HL-60/S4 treated with phorbol 12-myristate 13-acetate at 8.2 ng/mL for 4 days and 3 days (cell line): Measurements from ENCODE around the gene RSPH6A.

Experiments used
- in situ Hi-C: fragments of 300-500 bp; cut with MboI; formaldehyde crosslinking; loops from 2 replicates; pipeline ENCODE4 v1.15.0; 2022; ENCODE audit warnings: low sequenced_read_pairs

Gene RSPH6A

GRCh38 chr19:45781214-45782161 is 33.6 kb downstream of the RSPH6A start:
- in situ Hi-C loops = no loop called here

- in situ Hi-C loops = no loop called here
Measured at GRCh38 chr19:45780448-45781213, 34.5 kb downstream of the RSPH6A start.

- in situ Hi-C loops = no loop called here
Measured at GRCh38 chr19:45780146-45780447, 35.0 kb downstream of the RSPH6A start.

GRCh38 chr19:45779231-45780145 is 35.6 kb downstream of the RSPH6A start:
- in situ Hi-C loops = no loop called here

GRCh38 chr19:45778010-45778661 is 37.0 kb downstream of the RSPH6A start:
- in situ Hi-C loops = no loop called here

GRCh38 chr19:45777395-45777961 is 37.6 kb downstream of the RSPH6A start:
- in situ Hi-C loops = no loop called here

- in situ Hi-C loops = no loop called here
Measured at GRCh38 chr19:45774765-45775164, 40.3 kb downstream of the RSPH6A start.

- in situ Hi-C loops = no loop called here
Measured at GRCh38 chr19:45773384-45773783, 41.7 kb downstream of the RSPH6A start.

GRCh38 chr19:45772912-45773311 is 42.2 kb downstream of the RSPH6A start:
- in situ Hi-C loops = no loop called here

GRCh38 chr19:45772130-45772840 is 42.8 kb downstream of the RSPH6A start:
- in situ Hi-C loops = no loop called here

- in situ Hi-C loops = no loop called here
Measured at GRCh38 chr19:45771311-45771933, 43.7 kb downstream of the RSPH6A start.

- in situ Hi-C loops = no loop called here
Measured at GRCh38 chr19:45770192-45771101, 44.7 kb downstream of the RSPH6A start.

GRCh38 chr19:45769821-45770191 is 45.3 kb downstream of the RSPH6A start:
- in situ Hi-C loops = no loop called here

- in situ Hi-C loops = no loop called here
Measured at GRCh38 chr19:45768984-45769782, 45.9 kb downstream of the RSPH6A start, which contains the start of gene SIX5. Gene SIX5 (minus strand): TSS chr19:45769252. CDS start chr19:45768844, 408 bp downstream.

- in situ Hi-C loops = no loop called here
Measured at GRCh38 chr19:45768655-45768983, 46.5 kb downstream of the RSPH6A start.

- in situ Hi-C loops = no loop called here
Measured at GRCh38 chr19:45767881-45768654, 47.0 kb downstream of the RSPH6A start.
